LoVo (cell line): ENCODE data around the gene XPO5.
"Not testable (repeated sequence)": the region's sequence is repeated elsewhere in the genome, so short reads cannot be mapped to it uniquely, and the experiment has no call there.

Source experiments
- DNase-seq: peaks from one replicate; pipeline ENCODE4 v3.0.0-alpha.2; 2016; ENCODE audit warnings: low spot score

XPO5 gene

DNA sequence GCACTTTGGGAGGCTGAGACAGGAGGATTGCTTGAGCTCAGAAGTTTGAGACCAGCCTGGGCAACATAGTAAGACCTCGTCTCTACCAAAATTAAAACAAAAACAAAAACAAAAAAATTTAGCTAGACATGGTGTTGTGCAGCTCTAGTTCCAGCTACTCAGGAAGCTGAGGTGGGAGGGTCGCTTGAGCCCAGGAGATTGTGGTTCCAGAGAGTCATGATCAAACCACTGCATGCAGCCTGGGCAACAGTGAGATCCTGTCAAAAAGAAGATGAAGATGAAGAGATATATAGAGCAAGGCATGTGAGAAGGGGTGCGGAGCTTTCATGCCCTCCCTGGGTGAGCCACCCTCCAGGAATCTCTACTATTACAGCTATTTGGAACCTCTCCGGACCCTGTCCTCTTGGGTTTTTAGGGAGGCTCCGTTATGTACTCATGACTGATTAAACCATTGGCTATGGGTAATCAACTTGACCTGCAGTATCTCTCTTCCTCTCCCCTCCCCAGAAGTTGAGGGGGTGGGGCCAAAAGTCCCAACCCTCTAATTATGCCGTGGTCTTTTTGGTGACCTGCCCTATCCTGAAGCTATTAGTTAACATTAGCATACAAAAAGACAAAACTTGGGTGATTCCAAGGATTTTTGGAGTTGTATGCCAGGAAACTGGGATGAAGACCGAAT, 9.2 kb upstream of the XPO5 start:
- DNase-seq: no peak

- DNase-seq: no peak
These were observed 7.1 kb upstream of the XPO5 start for GRCh38 chr6:43582911-43583310.

GRCh38 chr6:43579171-43579570, 3.3 kb upstream of the XPO5 start:
- DNase-seq: no peak

- no peak for DNase-seq
These were observed 2.9 kb upstream of the XPO5 start for GRCh38 chr6:43578748-43579147.

- peak; percentile 16 for DNase-seq
These were observed 600 bp downstream of the XPO5 start for GRCh38 chr6:43575105-43575771.

- DNase-seq: no peak
These were observed 3.8 kb downstream of the XPO5 start for GRCh38 chr6:43572015-43572414.

- DNase-seq: no peak
These were observed 4.9 kb downstream of the XPO5 start for GRCh38 chr6:43570876-43571441.

- DNase-seq: no peak
These were observed 16.5 kb downstream of the XPO5 start for GRCh38 chr6:43559328-43559727.

GRCh38 chr6:43557620-43558019, 18.2 kb downstream of the XPO5 start:
- not testable (repeated sequence) for DNase-seq

GRCh38 chr6:43547222-43547621, 28.6 kb downstream of the XPO5 start:
- no peak for DNase-seq

GRCh38 chr6:43544461-43544860, 31.4 kb downstream of the XPO5 start:
- no peak for DNase-seq

- DNase-seq: no peak
These were observed 33.9 kb downstream of the XPO5 start for GRCh38 chr6:43541774-43542471.

- DNase-seq: no peak
These were observed 35.3 kb downstream of the XPO5 start for GRCh38 chr6:43540507-43540906.

- not testable (repeated sequence) for DNase-seq
These were observed 36.4 kb downstream of the XPO5 start for GRCh38 chr6:43539409-43539808.

DNA sequence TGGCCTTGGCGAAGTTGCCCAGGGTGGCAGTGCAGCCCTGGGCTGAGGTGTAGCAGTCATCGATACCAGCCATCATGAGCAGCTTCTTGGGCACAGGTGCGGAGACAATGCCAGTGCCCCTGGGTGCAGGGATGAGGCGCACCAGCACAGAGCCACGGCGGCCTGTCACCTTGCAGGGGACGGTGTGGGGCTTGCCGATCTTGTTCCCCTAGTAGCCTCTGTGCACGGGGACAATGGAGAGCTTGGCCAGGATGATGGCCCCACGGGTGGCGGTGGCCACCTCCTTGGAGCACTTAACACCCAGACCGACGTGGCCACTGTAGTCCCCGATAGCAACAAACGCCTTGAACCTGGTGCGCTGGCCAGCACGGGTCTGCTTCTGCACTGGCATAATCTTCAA, 36.9 kb downstream of the XPO5 start:
- DNase-seq: not testable (repeated sequence)

DNA sequence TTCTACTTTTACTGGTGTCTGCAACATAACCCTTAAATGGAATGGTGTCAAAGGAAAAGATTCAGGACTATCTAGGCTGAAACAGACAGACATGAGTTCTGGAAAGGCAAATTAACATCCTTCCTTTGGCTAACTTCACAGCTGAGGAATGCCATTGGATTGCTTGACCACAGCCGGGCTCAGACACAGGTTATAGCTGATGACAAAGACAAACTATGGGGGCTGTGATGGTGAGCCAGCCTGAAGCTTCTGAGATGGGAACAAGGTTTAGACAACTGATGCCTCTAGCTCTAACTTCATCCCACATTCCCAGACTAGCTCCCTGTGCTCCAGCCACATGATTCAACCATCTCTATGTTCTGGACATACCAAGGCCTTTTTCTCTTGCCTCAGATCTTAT, 43.6 kb downstream of the XPO5 start:
- no peak for DNase-seq

DNA sequence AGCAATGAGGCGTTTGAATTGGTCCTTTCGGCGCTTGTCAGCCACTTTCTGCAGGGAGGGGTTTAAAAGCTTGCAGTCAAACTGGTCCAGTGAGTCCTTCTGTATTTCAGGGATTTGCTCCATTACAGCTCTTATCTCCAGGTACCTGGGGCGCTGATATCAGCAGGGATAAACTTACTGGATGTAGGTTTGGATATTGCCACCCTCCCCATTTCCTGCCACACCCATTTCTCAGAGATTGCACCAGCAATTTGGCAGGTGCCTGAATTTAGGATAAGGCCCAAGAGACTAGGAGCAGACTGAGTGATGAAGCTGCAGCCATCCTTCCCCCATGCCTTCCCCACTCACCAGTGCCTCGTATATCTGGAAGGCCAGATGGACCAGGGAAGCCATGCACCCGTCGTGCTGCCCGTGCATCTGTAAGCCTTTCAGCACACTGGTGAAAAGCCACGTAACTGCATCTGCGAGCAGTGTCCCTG, 51.3 kb downstream of the XPO5 start:
- no peak for DNase-seq

- no peak for DNase-seq
These were observed 52.6 kb downstream of the XPO5 start for GRCh38 chr6:43523284-43523683.

GRCh38 chr6:43522547-43523261, 53.1 kb downstream of the XPO5 start:
- DNase-seq: no peak

DNA sequence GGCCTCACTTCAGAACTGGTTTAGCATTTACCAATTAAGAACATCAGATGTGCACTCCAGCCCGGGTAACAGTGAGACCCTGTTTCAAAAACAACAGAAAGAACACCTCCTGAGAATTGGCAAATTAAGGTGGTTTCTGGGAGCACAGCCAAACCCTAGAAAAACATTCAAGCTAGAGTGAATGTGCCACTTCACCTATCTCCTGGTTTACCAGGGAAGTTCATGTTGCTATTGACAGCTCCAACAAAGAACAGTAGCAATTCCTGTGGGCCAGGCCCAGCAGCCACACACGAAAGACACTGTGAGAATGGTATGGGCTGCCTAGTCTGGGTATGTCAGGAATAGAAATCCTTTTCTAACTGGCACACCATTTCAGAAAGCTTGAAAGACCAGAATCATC, 54.0 kb downstream of the XPO5 start:
- DNase-seq: no peak

GRCh38 chr6:43520097-43520496, 55.7 kb downstream of the XPO5 start:
- no peak for DNase-seq
